ENCODE measurements around the gene LRP6. TPM values are rescaled to one million over a fixed set of nuclear protein-coding genes. Genes with fewer than 3 reads are reported as not detected.

LRP6 gene
- total RNA-seq, 1 experiment from 2014 or later: 44.6 TPM

DNA sequence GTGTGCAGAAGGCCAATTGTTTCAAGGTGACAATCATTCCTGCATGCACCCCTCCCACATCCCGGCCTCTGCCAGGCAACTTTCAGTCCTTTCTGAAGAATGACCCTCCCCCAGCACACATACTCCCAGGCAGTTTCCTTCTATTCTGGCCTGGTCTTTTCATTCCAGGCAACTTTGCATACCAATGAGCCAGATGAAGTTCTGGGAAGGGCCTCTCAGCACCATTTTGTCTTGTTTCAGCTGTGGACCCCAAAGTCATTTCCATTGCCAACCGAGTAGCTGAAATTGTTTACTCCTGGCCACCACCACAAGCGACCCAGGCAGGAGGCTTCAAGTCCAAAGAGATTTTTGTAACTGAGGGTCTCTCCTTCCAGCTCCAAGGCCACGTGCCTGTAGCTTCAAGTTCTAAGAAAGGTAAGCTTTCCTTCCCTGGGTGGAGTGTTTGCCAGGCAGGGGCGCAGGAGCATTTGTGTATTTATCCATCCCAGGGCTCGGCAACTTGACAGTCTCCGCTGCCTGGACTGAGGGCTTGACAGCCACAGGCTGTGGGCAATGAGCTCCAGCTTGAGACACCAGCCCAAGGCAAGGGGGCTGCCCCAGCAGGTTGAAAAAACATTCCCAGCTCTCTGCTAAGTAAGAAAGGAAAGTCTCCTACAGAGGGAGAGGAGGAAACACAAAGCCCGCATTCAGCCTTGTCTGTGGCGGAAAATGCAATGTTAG, 179.7 kb downstream of the LRP6 start:
- no peaks in the 10 kb centered on the region for H3K36me3 ChIP-seq (replicated peaks; ENCODE audit: control insufficient read depth, insufficient read depth, low read length)
- H3K4me3 ChIP-seq (ENCODE audit: insufficient read depth, low read depth, low read length): no peak overlapping the region
- peak; percentile 69 for DNase-seq
- H3K27me3 ChIP-seq (ENCODE audit: control insufficient read depth, insufficient read depth, low read length): no peaks in the 10 kb centered on the region

DNA sequence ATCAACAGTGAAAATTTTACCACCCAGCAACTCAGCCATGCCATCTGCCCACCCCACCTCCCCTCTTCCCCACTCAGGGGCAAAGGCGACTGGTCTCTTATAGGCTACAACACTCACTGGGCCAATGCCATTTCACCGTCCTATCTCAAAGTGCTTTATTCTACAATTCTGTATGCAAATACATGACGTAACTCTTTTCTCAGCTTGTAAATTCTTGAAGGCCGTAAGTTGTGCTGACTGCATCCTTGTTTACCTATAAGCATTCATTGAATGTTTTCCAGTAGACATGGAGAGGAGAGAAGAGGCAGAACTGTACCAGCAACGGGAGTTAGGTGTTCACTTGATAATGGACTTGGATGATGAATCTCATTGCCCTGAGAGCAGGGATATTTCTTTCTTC, 180.5 kb downstream of the LRP6 start:
- H3K36me3 ChIP-seq (replicated peaks; ENCODE audit: control insufficient read depth, insufficient read depth, low read length): no peaks in the 10 kb centered on the region
- no peak overlapping the region for H3K4me3 ChIP-seq (ENCODE audit: insufficient read depth, low read depth, low read length)
- H3K27me3 ChIP-seq (ENCODE audit: control insufficient read depth, insufficient read depth, low read length): no peaks in the 10 kb centered on the region
- DNase-seq: no peak

DNA sequence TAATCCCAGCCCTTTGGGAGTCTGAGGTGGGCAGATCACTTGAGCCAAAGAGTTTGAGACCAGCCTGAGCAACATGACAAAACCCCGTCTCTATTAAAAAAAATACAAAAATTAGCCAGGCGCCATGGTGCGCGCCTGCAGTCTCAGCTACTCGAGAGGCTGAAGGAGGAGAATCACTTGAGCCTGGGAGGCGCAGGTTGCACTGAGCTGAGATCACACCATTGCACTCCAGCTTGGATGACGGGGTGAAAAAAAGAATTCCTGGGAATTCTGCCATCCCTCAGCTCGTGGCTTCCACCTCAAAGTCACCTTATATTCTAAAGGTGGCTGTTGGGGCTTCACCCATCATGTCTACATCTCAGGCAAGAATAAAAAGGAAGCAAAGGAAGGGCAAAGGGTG, 183.2 kb downstream of the LRP6 start:
- no peak for DNase-seq
- H3K27me3 ChIP-seq (ENCODE audit: control insufficient read depth, insufficient read depth, low read length): no peaks in the 10 kb centered on the region
- H3K4me3 ChIP-seq (ENCODE audit: insufficient read depth, low read depth, low read length): no peak overlapping the region

DNA sequence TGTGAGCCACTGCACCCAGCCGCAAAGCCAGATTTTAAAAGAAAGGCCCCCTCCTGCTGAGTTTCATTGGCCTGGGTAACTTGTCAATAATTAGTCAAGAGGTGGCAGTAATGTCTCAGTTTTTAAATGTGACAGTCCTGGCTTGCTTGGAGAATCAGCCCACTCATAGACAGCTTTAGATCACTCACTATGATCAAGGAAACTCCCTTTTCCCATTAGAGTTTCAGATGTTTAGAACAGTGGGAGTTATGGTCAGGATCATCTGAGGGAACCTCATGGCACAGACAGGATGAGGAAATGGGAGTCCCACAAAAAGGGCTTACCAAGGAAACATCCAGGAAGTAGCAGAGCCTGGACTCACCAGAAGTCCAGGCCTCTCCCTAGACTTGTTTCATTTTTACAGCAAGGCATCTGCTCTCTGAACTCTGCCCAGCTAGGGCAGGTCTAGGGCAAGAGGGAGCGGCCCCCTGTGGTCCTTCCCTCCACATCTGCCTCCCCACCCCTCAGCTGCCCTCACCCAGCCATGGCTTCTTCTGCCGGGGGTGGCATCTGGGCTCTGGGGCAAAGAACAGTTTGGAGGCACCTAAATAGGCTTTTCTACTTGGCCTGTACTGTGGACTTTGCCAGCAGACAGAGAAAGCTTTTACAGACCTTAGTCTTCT, 184.9 kb downstream of the LRP6 start:
- DNase-seq: peak; percentile 62

More for the DNA sequence above, 183.2 kb downstream of the LRP6 start:
- H3K36me3 ChIP-seq (replicated peaks; ENCODE audit: control insufficient read depth, insufficient read depth, low read length): no peaks in the 10 kb centered on the region

DNA sequence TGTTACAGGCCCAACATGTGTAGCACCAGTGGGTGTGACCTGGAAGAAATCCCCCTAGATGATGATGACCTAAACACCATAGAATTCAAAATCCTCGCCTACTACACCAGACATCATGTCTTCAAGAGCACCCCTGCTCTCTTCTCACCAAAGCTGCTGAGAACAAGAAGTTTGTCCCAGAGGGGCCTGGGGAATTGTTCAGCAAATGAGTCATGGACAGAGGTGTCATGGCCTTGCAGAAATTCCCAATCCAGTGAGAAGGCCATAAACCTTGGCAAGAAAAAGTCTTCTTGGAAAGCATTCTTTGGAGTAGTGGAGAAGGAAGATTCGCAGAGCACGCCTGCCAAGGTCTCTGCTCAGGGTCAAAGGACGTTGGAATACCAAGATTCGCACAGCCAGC, 187.6 kb downstream of the LRP6 start:
- Histone ChIP-seq H3K36me3 (replicated peaks; ENCODE audit: control insufficient read depth, insufficient read depth, low read length) (no peaks in the 10 kb centered on the region), H3K4me3 (ENCODE audit: insufficient read depth, low read depth, low read length) (no peak overlapping the region), H3K27me3 (ENCODE audit: control insufficient read depth, insufficient read depth, low read length) (no peaks in the 10 kb centered on the region)
- no peak for DNase-seq

More for the DNA sequence above, 184.9 kb downstream of the LRP6 start:
- Histone ChIP-seq H3K36me3 (replicated peaks; ENCODE audit: control insufficient read depth, insufficient read depth, low read length) (no peaks in the 10 kb centered on the region), H3K27me3 (ENCODE audit: control insufficient read depth, insufficient read depth, low read length) (no peaks in the 10 kb centered on the region), H3K4me3 (ENCODE audit: insufficient read depth, low read depth, low read length) (no peak overlapping the region)

DNA sequence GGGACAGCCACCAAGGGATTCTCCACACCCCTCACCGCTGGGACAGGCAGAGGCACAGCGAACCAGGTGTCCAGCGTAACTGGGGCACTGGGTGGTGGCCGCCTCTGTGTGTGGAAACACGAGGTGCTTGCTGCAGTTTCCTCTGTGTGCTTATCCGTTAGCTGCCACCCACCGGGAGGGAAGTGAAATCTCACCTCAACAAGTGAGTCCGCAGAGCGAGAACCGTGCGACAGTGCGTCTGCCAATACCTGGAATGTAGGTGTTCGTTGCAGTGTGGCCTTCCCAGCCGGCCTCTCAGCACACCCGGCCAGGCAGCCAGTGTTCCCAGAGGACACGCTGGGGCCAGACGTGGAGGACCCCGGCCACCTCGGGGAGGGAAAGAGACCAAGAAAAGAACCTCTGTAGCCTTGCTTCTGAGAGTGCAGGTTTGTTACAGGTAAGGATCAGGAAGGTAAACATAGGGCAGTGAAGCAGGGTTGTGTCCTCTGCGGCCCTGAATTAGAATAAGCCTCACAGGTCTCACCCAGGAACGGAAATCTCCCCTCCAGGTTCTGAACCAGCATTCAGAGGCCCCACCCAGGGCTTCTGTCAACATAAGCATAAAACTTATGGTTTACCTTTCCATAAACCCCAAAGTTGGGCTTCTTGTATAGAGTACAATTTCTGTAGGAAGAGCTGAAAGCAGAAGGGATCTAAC, 194.6 kb downstream of the LRP6 start:
- Histone ChIP-seq H3K27me3 (ENCODE audit: control insufficient read depth, insufficient read depth, low read length) (no peaks in the 10 kb centered on the region), H3K4me3 (ENCODE audit: insufficient read depth, low read depth, low read length) (no peak overlapping the region), H3K36me3 (replicated peaks; ENCODE audit: control insufficient read depth, insufficient read depth, low read length) (no peaks in the 10 kb centered on the region)
- peak; percentile 42 for DNase-seq

DNA sequence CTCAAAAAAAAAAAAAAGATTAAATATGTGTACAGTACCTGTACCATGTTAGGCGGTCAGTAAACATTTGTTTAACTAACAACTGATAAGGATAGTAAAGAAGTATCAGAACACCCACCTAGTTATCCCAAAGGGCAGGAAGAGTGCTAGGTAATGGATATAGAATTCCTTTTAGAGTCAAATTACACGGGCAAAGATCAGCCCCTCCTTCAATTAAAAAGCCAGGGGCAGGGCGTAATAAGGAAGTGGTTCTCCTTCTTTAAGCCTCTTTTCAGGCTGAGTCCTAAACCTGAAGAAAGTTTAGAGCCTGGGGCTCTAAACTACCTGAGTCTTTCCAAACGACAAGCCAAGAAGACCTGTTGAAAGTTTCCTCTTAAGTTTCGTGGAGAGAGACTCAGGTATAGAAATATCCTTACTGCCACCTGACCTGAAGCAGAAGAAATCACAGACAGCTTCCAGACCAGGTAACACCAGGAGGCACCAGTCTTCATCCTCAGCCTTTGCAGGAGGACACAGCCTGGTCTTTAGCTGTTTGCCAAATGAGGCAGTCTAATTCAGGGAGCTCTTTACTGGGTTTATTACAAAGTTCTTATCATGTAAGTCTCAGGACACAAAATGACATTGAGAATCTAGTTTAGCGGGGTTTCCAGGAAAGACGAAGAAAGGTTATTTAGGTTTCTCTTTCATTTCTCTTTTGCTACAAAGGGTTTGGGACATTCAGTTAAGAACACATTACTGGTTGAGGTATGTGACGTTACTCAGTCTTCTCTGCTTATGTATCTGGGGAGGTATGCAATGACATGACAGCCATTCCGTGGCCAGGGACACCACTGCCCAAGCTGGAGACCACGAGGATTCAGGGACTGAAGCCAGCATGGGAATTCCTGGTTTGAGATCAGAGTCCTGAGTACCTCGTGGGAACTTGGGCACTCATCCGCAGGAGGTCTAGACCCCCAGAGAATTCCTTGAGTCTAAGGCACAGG, 195.9 kb downstream of the LRP6 start, which contains the start of gene BCL2L14:
Gene BCL2L14, plus strand, starts transcription at position 266 of the 983 bp plus-strand sequence. CDS start 8,367 bp downstream, outside the sequence.
- DNase-seq: peak; percentile 49
- Histone ChIP-seq H3K36me3 (replicated peaks; ENCODE audit: control insufficient read depth, insufficient read depth, low read length) (no peaks in the 10 kb centered on the region), H3K27me3 (ENCODE audit: control insufficient read depth, insufficient read depth, low read length) (no peaks in the 10 kb centered on the region), H3K4me3 (ENCODE audit: insufficient read depth, low read depth, low read length) (no peak within 1 kb of the TSS)

DNA sequence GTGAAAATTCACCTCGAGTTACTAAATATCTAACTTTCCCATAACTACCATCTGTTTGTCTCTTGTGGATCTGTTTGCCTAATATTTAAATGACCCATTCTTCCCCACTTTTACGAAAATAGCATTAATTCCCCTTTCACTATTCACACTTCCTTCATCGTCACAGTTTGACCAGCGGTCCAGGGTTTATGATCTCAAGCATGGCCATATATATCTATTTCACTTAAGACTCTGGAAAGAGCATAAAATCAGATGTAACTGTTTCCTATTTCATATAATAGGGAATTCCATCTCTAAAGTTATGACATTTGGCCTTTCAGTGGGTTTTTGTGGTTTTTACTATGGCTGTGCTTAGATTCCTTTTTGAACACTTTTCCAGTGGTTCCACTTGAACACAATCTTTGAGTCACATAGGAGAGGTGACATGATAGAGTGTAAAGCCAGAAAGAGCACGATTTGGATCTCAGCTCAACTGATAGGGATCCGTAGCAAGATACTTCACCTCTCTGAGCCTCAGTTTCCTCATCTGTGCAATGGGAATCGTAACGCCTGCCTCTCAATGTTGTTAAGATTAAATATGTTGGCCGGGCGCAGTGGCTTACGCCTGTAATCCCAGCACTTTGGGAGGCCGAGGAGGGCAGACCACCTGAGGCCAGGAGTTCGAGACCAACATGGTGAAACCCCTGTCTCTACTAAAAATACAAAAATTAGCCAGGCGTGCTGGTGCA, 196.9 kb downstream of the LRP6 start:
- H3K36me3 ChIP-seq (replicated peaks; ENCODE audit: control insufficient read depth, insufficient read depth, low read length): no peaks in the 10 kb centered on the region
- H3K27me3 ChIP-seq (ENCODE audit: control insufficient read depth, insufficient read depth, low read length): no peaks in the 10 kb centered on the region
- no peak overlapping the region for H3K4me3 ChIP-seq (ENCODE audit: insufficient read depth, low read depth, low read length)
- DNase-seq: no peak

DNA sequence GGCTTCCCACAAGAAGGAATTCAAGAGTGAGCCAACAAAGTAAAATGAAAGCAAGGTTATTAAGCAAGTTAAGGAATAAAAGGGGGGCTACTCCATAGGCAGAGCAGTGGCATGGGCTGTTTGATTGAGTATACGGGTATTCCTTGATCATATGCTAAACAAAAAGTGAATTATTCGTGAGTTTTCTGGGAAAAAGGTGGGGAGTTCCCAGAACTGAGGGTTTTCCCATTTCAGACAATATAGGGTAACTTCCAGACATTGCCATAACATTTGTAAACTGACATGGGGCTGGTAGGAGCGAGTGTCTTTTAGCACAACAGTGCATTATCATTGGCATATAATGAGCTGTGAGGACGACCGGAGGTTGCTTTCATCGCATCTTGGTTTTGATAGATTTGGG, 198.1 kb downstream of the LRP6 start:
- no peaks in the 10 kb centered on the region for H3K36me3 ChIP-seq (replicated peaks; ENCODE audit: control insufficient read depth, insufficient read depth, low read length)
- no peaks in the 10 kb centered on the region for H3K27me3 ChIP-seq (ENCODE audit: control insufficient read depth, insufficient read depth, low read length)
- no peak overlapping the region for H3K4me3 ChIP-seq (ENCODE audit: insufficient read depth, low read depth, low read length)
- no peak for DNase-seq

Other genes with a start within 250 kb of the LRP6 start
- 0.33 and 1.9 TPM in 2 replicates for gene BCL2L14, start 196.1 kb downstream of the LRP6 start, total RNA-seq (2014; rRNA removed; shearing (Covaris generic))
- 0.94 and 2.3 TPM in 2 replicates for gene MANSC1, start 83.2 kb upstream of the LRP6 start, total RNA-seq (2014; rRNA removed; shearing (Covaris generic))
- gene BORCS5, start 90.0 kb upstream of the LRP6 start, total RNA-seq (2014; rRNA removed; shearing (Covaris generic)): 7.4 and 7.5 TPM in 2 replicates

Data from H7 (cell line).